HL-60 (cell line): ENCODE results near the gene NUDCD3.

Source experiments
- DNase-seq, 2 experiments: peaks; one replicate each; pipeline ENCODE4 v3.0.0-alpha.2; 2010 to 2020; ENCODE audit warnings: low read depth in 1 of 2, low spot score in 1 of 2
- H3K27ac ChIP-seq: fragments of 250-450 bp; sonication (Bioruptor Pico); replicated peaks from 2 replicates; pipeline ENCODE4 v1.5.1; 2020; ENCODE audit warnings: mild to moderate bottlenecking, moderate library complexity
- H3K27me3 ChIP-seq: fragments of 250-450 bp; sonication (Bioruptor Pico); 2 replicates; pipeline ENCODE4 v1.5.1; 2021; ENCODE audit warnings: mild to moderate bottlenecking, moderate library complexity; ENCODE audit not compliant: insufficient read depth, poor library complexity, severe bottlenecking
- H3K4me3 ChIP-seq: replicated peaks from 2 replicates; pipeline ENCODE4 v1.5.1; 2011; ENCODE audit warnings: mild to moderate bottlenecking, control low read depth, low read length; ENCODE audit not compliant: insufficient read depth
- CTCF ChIP-seq: IDR thresholded peaks from one replicate; pipeline ENCODE4 v1.5.1; 2011; ENCODE audit warnings: low read length, control low read depth, inconsistent platforms; ENCODE audit not compliant: insufficient read depth
- GABPA ChIP-seq: IDR thresholded peaks from 2 replicates; pipeline ENCODE4 v1.6.1; 2012; ENCODE audit warnings: low read depth
- POLR2AphosphoS5 ChIP-seq: IDR thresholded peaks from 2 replicates; pipeline ENCODE4 v1.6.1; 2012; ENCODE audit warnings: low read depth
- REST ChIP-seq: IDR thresholded peaks from 2 replicates; pipeline ENCODE4 v1.6.1; 2012; ENCODE audit warnings: low read depth; ENCODE audit not compliant: insufficient replicate concordance
- SPI1 ChIP-seq: IDR thresholded peaks from 2 replicates; pipeline ENCODE4 v1.6.1; 2012; ENCODE audit warnings: low read depth, mild to moderate bottlenecking, borderline replicate concordance

NUDCD3 gene

GRCh38 chr7:44375236-44375699, 115.2 kb downstream of the NUDCD3 start:
- TF ChIP-seq GABPA (no peak), SPI1 (no peak), REST (no peak), CTCF (no peak), POLR2AphosphoS5 (no peak)
- DNase-seq, result no peak
- no peak overlapping the region for H3K4me3 ChIP-seq
- no peaks in the 10 kb centered on the region for H3K27me3 ChIP-seq
- H3K27ac ChIP-seq, result no peak overlapping the region

- H3K27me3 ChIP-seq, result no peaks in the 10 kb centered on the region
Observed at GRCh38 chr7:44374007-44374763, 116.3 kb downstream of the NUDCD3 start.

More at GRCh38 chr7:44374007-44374763, 116.3 kb downstream of the NUDCD3 start:
- TF ChIP-seq REST (no peak), GABPA (no peak), POLR2AphosphoS5 (no peak), CTCF (no peak), SPI1 (no peak)
- DNase-seq, result no peak
- Histone ChIP-seq H3K4me3 (no peak overlapping the region), H3K27ac (no peak overlapping the region)
